ENCODE results near the gene TRMT10B.

GRCh38 chr9:37729499-37729898 is 24.1 kb upstream of the TRMT10B start:
- TF ChIP-seq, protein P1, sequence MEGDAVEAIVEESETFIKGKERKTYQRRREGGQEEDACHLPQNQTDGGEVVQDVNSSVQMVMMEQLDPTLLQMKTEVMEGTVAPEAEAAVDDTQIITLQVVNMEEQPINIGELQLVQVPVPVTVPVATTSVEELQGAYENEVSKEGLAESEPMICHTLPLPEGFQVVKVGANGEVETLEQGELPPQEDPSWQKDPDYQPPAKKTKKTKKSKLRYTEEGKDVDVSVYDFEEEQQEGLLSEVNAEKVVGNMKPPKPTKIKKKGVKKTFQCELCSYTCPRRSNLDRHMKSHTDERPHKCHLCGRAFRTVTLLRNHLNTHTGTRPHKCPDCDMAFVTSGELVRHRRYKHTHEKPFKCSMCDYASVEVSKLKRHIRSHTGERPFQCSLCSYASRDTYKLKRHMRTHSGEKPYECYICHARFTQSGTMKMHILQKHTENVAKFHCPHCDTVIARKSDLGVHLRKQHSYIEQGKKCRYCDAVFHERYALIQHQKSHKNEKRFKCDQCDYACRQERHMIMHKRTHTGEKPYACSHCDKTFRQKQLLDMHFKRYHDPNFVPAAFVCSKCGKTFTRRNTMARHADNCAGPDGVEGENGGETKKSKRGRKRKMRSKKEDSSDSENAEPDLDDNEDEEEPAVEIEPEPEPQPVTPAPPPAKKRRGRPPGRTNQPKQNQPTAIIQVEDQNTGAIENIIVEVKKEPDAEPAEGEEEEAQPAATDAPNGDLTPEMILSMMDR (IDR thresholded peaks at IDR 0.05), result no peak
- no peak for TF ChIP-seq POLR2A (IDR thresholded peaks at IDR 0.05)
